HL-60/S4 treated with retinoic acid at 250 ng/mL for 4 days and 3 days (cell line): ENCODE data around the gene RAB36.

Source experiments
- in situ Hi-C: fragments of 300-500 bp; cut with MboI; formaldehyde crosslinking; loops from 2 replicates; pipeline ENCODE4 v1.7.0; 2022; ENCODE audit warnings: low sequenced_read_pairs

RAB36 gene

DNA sequence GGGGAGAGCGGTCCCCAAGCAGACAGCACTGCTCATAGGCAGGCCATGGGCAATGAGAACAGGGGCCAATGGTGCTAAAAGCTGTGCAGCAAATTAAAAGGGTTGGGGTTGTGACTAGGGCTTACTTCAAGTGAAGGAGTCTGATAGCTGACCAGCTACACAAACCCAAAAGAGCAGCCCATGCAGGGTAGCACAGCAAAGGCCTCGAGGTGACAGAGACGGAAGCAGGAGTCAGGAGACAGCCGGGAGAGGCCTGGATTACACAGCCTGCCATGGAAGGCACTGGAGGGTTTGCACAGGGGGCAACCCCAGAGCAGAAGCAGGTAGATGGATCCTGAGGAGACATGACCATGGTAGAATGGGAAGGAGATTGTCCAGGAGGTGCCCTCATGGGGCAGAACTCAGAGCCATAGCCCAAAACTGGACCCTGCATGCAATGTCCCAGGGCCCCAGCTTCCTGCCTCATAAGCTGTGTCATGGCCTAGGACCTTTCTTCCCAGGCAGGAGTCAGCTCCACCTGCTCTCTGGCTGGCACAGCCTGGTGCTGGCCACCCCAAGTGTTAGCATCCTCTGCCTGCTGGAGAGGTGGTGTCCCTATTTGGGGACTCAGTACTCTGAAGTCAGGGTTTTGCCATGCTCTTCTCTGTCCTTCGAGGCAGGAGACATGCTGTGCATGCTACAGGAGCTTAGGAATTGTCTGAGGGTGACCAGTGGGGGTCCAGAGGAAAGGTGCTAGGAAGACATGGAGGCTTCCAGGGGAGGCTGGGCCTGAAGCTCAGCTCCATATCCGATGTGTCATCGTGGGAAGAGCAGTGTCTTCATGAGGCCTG, 36.8 kb upstream of the RAB36 start:
- in situ Hi-C loops = no loop called here

- in situ Hi-C loops = no loop called here
Observed at GRCh38 chr22:23109079-23109347, 36.3 kb upstream of the RAB36 start.

DNA sequence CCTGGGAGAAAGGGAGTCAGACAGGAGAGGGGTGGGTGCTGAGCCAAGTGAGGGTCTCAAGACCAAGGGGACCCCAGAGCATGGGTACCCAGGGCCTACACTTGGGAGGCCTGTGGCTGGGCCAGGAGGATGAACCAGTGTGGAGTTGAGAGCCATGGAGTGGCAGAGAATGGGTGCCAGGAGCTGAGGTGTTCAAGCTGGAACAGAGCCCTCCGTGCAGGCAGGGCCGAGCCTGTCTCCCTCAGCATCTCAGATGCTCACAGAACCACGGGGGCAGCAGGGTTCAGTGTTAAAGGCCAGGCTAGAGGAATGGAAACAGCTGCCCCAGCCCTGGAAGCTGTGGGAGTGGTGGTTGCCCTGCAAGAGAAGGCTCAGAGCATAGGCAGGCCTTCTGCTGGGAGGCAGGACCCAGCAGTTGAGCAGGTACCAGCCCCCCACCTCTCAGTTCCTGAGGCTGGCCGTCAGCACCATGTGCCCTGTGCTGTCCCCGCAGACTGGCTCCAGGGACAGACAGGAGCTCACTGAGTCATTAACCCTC, 35.8 kb upstream of the RAB36 start:
- in situ Hi-C loops = no loop called here

DNA sequence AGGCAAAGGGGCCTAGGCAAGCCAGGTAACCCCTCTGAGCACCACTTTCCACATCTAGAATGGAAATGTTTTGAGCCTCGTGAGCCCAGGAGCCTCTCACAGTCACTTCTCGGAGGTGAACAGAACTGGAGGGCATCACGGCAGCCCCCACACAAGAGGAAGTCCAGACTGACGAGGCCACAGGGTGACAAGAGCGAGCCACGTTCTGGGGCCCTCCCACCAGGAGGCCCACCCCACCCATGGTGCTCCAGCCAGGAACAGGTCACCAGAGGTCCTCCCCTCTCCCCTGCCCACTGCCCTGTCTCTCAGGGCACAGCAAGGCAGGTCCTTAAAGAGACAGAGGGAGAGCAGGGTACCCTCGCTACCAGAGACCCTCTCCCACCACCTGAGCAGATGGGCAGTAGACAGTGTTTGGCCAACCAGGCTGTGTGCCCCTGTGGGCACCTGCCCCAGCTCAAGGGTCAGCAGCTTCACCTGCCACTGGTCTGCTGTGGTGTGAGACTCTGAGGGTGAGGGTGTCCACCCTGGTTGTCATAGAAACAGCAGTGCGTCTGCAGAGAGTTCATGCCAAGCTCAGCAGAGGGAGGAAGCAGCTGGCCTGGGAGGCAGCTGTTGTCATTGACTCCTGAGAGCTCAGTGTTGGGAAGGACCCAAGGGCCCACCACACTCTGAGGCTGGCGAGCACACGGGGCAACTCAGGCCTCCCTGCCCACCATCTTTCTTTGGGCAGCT, 34.9 kb upstream of the RAB36 start:
- in situ Hi-C loops = no loop called here

DNA sequence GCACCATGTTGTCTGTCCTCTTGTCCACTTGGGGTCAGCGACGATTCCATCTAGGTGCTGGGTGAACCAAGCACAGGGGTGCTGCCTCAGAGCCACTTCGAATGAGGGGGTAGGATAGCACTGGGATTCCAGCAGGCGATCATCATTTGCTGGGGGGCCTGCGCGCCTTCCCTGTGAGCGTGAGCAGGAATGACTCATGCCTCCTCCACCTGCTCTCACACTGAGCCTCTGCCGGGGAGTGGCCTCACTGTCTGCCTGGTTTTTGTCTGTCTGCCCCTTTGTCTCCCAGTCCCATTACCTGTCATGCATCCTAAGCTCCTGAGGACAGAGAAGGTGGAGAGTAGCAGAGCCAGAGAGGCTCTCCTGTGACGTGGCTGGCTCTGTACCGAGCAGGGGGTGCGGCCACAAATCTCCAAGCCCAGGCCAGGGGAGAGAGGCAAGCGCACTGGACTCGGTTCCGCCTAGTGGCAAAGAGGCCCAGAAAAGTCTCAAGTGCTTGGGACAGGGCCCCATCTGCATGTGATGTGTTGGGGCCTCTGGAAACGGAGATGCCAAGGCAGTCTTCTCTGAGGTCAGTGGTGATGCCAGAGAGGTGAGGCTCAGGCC, 34.3 kb upstream of the RAB36 start:
- in situ Hi-C loops = no loop called here

- in situ Hi-C loops = no loop called here
Observed at GRCh38 chr22:23112472-23113012, 32.7 kb upstream of the RAB36 start.

DNA sequence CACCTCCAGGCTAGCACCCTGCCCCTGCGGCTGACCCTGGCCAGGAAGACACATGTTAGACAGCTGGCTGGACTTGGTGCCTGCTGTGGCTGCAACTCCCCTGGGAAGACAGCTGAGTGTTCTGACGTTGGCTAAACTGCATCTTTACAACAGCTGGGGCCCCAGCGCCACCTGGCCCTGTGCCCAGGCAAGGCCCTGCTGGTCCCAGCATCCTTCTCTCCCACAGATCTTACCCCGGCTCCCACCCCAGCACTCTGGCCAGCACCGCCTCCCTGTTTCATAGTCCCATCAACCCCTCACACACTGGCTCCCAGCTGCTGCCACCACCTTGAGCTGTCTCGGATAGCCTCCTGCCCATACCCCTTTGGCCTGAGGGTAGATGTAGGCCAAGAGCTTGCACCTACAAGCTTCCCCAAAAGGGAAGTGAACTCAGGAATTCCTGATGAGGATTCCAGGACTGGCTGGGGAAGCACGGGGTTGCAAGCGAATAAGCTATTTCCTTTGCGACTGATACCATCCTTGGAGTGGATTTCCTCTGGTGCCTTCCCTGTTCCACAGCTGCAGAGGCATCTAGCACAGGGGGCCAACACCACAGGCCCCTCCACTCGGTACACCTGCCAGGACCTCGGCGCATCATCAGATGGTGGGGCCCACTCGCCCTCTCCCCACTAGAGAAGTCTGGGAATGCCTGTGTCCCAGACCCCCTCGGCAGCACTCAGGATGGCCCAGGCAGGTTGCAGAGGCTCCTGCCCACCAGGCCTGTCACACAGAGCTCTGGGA, 32.0 kb upstream of the RAB36 start:
- in situ Hi-C loops = no loop called here

DNA sequence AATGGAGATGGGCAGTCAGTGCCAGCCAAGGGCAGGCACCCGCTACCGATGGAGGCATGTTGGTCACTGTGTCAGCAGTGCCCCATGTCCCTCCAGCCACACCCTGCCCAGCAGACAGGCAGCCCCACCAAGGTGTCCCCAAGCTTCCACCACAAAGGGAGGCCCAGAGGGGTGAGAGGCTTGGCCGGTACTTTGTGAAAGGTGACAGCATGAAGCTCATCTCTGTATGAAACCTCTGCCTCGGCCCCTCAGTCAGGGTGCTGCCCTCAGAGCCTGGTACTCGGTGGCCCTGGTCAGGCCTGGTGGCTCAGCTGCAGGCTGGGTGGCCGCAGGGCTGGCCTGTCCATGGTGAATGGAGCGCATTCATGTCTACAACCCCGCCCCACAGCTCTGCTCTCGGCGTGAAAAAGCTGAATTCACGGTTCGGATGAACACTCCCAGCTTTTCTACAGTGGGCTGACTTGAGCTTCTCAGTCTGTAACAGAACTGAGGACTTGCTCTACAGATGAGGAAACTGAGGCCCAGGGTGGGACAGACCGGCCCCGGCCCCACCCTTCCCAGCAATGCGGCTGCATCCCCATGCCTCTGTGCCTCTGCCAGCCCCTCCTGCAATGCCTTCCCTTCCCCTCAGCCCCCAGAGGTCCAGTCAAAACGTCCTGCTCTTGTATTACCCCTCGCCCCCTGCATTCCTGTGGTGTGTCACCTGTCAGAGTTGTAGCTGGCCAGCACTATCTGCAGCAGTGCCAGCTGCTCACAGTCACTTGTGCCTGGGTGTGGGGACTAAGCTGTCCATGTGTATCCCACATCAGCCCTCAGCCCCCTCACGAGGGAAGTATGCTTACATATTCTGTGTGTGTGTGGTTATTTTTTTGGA, 31.2 kb upstream of the RAB36 start:
- in situ Hi-C loops = no loop called here

DNA sequence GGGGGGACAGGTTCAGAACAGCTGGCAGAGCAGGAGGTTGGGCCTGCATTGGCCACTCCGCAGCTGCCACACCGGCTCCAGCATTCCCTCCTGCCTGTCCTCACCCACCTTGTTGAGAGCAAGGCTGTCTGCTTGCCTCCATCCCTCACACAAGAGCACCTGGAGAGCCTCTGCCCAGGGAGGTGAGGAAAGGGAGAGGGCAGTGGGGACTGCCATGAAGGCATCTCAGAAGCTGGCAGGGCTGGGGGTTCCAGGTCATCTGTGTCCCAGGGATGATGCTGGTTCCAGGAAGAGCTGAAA, 30.6 kb upstream of the RAB36 start:
- in situ Hi-C loops = no loop called here

DNA sequence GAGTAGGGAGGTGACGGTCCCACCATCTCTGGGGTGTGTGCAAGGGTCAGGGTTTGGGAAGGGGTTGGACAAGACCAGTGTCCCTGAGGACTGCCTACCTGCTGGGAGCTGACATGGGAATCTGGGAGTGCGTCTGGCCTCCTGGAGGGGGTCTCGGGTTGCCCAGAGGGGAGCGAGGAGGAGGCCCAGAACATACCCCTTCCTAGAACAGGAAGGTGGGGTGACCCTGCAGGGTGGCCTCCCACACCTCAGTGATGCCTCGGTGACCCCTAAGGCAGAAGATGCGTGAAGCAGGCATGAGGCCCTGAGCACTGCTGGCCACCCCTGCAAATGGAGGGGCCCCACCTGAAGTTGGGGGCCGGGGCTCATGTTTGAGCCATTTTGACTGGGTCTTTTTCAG, 29.9 kb upstream of the RAB36 start:
- in situ Hi-C loops = no loop called here

GRCh38 chr22:23115825-23116494, 29.3 kb upstream of the RAB36 start:
- in situ Hi-C loops = no loop called here

DNA sequence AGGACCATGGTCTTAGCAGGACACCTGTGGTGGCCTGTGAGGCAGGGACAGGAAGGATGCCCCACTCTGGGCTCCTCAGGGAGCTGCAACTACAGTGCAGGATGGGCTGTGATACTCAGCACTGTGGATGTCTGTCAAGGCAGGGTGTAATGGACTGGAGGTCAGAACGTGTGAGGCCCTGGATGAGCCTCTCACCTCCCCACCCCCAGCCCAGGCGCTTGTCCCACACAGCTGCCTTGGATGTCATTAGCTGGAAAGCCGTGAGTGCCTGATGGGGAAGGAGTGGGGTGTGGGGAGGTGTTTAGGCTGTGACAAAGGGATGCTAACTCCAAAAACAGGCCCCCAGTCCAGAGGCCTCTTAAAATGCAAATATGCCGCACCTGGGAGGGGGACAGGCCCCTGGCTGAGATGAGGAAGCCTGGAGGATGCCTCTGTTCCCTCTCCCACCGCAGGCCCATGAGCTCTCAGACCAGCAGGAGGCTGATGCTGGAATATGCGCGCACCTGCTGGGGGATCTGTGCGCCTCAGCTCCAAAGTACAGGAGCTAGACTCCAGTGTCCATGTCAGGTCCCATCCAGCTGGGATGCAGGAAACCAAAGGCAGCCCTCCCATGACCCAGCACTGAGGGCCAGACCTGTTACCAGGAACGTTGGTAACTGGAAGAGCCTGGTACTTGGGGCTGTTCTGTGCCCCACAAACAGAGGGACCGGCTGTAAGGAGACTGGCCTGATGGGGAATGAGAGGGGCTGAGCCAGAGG, 28.6 kb upstream of the RAB36 start:
- in situ Hi-C loops = no loop called here

DNA sequence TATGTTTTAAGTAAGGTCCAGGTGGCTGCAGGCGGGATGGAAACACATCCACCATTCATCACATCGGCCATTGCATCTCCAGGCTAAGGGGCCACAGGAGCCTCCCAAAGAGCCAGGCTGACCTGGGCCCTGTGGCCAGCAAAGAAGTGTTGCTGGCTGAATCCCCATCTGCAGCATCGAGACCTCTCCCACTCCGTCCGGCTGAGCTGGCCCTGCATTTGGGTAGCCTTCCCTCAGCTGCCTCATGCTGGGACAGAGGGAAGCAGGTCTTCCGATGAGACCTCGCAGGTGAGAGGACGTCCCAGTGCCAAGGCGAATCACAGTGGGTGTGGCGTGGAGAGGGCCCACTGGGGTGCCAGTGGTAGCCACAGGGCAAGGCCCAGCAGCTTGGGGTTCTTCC, 28.0 kb upstream of the RAB36 start:
- in situ Hi-C loops = no loop called here

GRCh38 chr22:23117891-23118646, 27.2 kb upstream of the RAB36 start:
- in situ Hi-C loops = no loop called here

GRCh38 chr22:23118647-23119493, 26.4 kb upstream of the RAB36 start:
- in situ Hi-C loops = no loop called here

DNA sequence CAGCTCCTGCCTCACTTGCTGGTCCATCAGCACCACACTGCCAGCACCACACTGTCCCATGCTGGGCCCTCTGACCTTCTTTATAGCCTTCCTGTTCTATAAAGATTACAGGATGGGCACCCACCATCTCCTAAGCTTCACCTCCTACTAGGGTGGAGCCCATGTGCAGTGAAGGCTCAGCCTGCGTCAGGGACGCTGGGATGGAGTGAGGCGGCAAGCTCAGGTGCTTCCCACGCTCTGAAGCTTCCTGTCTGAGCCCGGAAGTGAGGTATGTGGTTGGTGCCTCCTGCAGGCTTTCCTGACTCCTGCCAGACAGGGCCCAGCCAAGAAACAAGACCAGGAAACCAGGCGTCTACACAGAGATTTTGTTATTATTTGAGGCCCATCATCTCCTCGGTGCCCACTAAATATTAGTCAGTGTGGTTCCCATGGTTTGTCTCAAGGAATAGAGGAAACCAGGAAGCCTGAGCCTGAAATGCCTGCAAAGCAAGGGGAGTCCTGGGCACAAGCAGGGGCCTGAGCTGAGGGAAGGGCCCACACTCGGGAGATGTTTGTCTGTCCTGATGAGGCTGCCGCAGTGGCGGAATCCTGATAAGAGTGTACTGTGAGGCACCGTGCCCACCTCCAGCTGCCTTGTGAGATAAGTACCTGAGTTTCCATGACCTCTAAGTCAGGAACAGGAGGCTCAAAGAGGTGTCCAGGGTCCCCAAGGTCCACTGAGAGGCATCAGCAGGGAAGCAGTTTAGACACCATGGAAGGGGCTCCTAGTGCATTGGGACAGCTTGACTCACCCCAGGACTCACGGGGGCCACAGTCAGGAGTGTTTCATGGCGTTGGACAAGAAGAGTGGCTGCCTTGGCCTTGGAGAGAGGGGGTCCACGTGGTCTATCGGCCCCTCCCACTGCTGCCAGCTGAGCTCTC, 25.5 kb upstream of the RAB36 start:
- in situ Hi-C loops = loop anchor here (10.0 kb wide), 1 partner anchor 155 kb away; no protein-coding TSS in a partner anchor
